HG02970 (cell line): Measurements from ENCODE around the gene ARHGAP21.

Experiments
- ATAC-seq: cut with Tn5 transposase; IDR thresholded peaks from one replicate; pipeline ENCODE4 v1.9.1; 2021; ENCODE audit warnings: mild to moderate bottlenecking, moderate library complexity, moderate number of reproducible peaks; ENCODE audit not compliant: unreplicated experiment, low FRiP score

ARHGAP21 gene

DNA sequence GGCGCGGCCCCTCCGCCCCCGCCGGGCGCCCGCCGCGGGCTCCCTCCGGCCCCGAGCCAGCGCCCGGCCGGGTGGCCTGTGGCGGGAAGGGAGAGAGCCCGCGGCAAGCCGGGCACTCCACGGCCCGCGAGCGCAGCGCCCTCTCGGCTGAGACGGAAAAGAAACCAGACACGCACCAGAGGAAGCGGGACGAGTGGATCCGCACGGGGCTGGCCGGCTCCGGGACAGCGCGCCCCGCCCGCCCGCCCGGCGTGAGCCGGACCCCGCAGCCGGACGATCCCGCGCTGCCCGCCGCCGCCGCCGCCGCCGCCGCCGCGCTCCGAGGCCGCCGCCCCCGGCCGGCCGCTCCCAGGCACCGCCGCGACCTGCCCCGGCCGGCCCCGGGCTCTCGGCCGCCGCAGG lies 300 bp downstream of the ARHGAP21 start:
- ATAC-seq = peak; percentile 28

DNA sequence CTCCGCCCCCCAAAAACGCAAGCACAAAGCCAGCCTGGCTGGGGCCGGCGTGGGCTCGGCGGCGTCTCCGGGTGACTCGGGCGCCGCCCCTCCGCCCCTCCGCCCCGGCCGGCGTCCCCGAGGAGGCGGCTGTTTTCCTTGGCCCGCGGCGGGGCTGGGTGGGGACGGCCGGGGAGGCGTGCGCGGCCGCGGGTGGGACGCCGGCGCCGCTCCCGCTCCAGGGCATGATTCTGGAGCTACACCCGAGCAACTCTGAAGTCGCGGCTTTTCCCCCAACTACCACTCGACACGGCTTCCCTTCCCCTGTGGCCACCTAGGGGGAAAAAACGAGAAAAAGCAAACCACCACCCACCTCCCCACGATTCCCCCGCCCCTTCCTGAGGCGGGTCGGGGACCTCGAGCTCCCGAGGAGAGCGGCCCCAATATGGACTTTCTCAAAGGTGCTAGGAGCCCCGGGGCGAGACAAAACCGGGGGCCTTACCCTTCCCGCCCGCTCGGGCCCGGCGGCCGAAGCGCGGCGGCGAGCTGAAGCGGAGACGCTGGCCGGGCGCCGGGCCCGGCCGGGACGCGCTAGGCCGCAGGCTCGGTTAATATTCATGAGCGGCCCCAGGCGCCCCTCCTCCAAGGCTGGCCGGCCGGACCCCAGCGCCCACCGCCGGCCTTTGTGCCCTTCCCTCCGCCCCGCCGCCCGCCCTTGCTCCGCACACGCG lies 856 bp downstream of the ARHGAP21 start:
- ATAC-seq = peak; percentile 23

GRCh38 chr10:24722131-24722675 lies 1.5 kb downstream of the ARHGAP21 start:
- no peak for ATAC-seq

DNA sequence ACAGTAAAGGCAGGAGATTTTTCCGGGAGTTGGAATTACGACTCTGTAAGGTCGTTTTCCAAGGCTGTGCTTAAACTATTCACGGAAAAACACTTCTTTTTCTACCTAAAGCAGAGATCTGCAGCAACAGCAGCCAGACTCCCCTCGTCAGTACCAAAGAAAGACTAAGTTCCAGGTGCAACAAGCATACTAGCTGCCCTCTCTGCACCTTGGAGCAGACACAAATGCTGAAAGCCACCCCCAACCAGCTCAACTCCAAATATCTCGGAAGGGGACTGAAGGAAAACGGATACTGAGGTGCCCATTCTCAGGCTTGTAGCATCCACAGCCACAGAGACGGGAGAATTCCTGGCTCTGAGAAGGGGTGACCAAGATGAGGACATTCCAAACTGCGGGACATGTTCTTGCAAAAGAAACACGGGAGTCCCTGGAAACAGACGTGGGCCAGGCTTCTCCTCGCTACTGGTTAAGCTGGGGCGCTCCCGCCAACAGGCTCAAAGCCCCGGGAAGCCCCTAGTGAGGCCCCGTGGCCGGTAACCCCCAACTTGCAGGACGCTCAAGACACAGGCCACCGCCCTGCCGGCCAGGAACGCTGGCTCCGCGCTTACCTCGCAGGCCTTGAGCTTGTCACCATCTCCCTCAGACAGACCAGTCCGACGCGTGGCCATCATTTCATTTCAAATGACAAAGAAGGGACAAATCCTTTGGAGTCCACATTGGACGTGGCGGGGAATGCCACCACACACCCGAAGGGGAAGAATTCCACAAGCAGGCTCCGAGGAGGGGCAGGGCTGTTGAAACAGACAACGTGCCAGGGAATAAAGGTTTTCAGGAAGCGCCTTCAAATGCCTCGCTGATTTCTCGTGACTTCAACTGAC lies 2.2 kb downstream of the ARHGAP21 start:
- ATAC-seq = no peak

GRCh38 chr10:24720096-24720495 lies 3.6 kb downstream of the ARHGAP21 start:
- no peak for ATAC-seq

- ATAC-seq = no peak
These were observed 5.4 kb downstream of the ARHGAP21 start for GRCh38 chr10:24718031-24718855.

DNA sequence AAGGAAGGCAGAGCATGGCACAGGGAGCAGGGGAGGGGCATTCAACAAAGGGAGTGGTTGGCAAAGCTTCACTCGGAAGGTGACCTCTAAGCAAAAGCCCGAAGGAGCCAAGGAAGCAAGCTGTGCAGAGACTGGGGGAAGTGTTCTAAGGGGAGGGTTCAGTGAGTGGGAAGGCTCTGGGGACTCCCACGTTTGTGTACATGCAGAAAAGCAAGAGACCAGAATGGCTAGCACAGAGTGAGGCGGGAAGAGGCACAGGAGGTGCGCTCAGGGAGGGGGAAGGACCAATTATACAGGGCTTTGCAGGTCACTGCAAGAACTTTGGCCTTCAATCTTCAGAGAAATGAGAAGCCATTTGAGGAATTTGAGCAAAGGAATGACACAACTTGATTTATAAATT lies 7.4 kb downstream of the ARHGAP21 start:
- no peak for ATAC-seq

- no peak for ATAC-seq
These were observed 8.4 kb downstream of the ARHGAP21 start for GRCh38 chr10:24715246-24715769.

GRCh38 chr10:24713086-24713485 lies 10.6 kb downstream of the ARHGAP21 start:
- no peak for ATAC-seq

DNA sequence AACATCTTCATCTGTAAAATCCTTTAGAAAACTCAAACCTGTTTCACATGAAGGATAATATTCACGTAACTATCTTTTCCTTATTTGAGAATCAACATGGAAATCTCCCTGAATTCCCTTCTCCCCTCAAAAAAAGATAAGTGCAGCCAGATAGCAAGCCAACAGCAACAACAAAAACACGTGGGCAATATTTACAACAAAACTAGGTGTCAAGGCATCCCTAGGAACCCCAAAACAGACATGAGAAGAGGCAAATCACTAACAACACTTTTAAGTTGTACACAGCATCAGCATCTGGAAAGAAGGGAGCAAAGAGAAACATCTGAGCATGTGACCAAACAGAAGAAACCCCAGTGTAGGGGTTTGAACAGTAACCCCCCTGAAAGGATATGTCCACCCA lies 12.2 kb downstream of the ARHGAP21 start:
- no peak for ATAC-seq

DNA sequence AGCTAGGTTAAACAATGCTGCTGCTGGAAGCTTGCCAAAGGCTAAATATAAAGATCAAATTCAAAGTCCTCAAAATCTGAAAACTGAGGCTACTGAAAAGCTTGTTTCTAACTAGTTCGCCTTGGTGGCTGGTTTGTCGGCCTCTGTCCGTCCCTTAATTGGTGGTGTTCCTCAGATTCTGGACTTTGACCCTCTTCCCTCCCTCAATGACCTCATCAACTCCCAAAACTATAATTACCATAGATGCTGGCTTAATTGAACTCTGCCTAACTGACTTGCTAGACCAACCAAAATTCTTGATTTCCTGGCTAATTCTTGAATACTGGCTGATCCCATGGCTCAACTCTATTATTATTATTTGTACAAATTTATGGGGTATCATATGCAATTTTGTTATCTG lies 15.6 kb downstream of the ARHGAP21 start:
- no peak for ATAC-seq

DNA sequence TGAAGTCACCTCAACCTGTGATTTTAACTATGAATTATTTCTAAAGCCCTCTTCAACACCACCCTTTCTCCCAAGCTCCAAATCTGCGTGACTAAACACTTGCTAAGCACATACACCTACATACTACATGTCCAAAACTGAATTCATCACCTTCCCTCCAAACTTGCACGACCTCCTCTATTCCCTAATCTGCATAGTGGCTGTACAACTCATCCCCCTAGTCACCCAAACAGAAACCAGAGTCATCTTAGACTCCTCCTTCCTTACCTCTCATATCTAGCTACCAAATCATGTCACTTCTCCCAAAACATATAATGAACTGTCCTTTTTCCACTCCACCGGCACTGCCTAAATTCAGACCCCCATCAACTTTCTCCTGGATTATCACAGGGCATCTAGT lies 16.2 kb downstream of the ARHGAP21 start:
- ATAC-seq = peak; percentile 61

- no peak for ATAC-seq
These were observed 17.1 kb downstream of the ARHGAP21 start for GRCh38 chr10:24706479-24707118.

GRCh38 chr10:24703700-24704099 lies 20.0 kb downstream of the ARHGAP21 start:
- no peak for ATAC-seq

GRCh38 chr10:24701447-24701846 lies 22.2 kb downstream of the ARHGAP21 start:
- ATAC-seq = peak; percentile 76

- ATAC-seq = no peak
These were observed 22.7 kb downstream of the ARHGAP21 start for GRCh38 chr10:24700948-24701347.

DNA sequence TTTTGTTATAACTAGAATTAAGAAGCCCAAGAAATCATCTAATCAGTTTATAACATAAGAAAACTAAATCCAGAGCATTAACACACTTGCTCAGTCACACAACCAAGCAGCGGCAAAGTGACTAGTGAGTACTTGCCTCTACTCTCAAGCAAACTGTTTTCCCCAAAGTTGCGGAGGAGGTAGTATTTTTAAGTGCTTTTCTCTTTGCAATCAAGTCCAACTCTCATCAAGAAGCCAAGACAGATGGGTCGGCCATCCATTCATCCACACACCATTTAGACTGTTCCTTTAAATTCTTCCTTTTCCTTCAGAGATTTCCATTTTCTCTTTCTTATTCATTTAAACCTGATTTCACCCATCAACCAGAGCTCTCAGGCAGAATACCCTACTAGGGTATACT lies 25.4 kb downstream of the ARHGAP21 start:
- ATAC-seq = no peak

GRCh38 chr10:24697080-24697479 lies 26.6 kb downstream of the ARHGAP21 start:
- no peak for ATAC-seq

DNA sequence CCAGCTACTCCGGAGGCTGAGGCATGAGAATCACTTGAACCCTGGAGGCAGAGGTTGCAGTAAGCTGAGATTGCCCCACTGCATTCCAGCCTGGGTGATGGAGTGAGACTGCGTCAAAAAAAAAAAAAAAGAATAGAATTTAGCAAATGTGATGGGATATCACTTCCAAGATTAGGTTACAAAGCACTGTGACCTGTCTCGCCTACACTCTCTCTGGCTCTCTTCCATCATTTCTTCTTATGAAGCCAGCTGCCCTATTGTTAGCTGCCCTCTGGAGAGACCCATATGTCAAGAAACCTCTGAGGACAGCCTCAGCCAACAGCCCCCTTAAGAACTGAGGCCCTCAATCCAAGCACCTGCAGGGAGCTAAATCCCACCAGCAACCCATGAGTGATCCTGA lies 28.2 kb downstream of the ARHGAP21 start:
- no peak for ATAC-seq

DNA sequence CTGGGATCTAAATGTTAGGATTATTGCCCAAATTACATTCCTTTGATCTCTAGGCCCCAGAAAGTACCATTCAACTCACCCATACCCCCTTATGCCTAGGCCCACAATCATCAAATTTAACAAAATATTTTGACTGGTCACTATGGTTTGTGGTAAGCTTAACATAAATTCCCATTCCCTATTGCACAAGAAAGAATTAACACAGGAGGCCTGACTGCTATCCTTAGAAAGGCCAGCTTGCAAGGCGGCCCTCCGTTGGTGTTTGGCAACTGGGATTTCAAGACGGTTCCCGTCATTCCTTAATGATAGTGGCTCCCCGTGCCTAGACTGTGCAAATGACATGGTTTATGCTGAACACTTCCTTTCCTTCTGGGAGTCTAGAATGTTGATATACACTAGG lies 29.6 kb downstream of the ARHGAP21 start:
- no peak for ATAC-seq
